B cell (primary cell): ENCODE measurements around the gene TPST2. TPM values are rescaled to one million over a fixed set of nuclear protein-coding genes. Genes with fewer than 3 reads are reported as not detected.

Source experiments
- ATAC-seq: fragments of 200-7000 bp; cut with Tn5 transposase; one replicate; pipeline ENCODE4 v1.10.0; 2021; ENCODE audit warnings: low read depth, mild to moderate bottlenecking, moderate number of reproducible peaks, moderate library complexity
- CTCF ChIA-PET: fragments of 350-600 bp; sonication (Branson Sonifier 250); formaldehyde crosslinking; loops from one replicate; lab custom pipeline; 2021; ENCODE audit warnings: antibody characterized with exemption, inconsistent platforms; lab: Charles Lee
- POLR2A ChIA-PET: fragments of 350-600 bp; sonication (Branson Sonifier 250); formaldehyde crosslinking; loops from one replicate; lab custom pipeline; 2021; ENCODE audit warnings: antibody characterized with exemption; lab: Charles Lee
- DNase-seq: peaks from one replicate; pipeline ENCODE4 v3.0.0; 2013
- H2AFZ ChIP-seq: 2 replicates; pipeline ENCODE4 v1.6.1; 2012; ENCODE audit warnings: mild to moderate bottlenecking, low read depth, low read length; ENCODE audit not compliant: insufficient read depth, poor library complexity, severe bottlenecking
- H3K27ac ChIP-seq, 2 donors: 1 replicate in 1 of 2; 2 replicates in 1 of 2; pipeline ENCODE4 v1.5.1; 2012 to 2013; ENCODE audit warnings: low read length in 2 of 2, mild to moderate bottlenecking in 2 of 2, moderate library complexity in 1 of 2
- H3K27me3 ChIP-seq, 4 experiments: fragments of 200-600 bp in 1 of 4; sonication (generic) in 1 of 4; replicated peaks in 1 of 4; 1 replicate in 2 of 4; 2 replicates in 2 of 4; pipeline versions ENCODE4 v1.6.1 to v1.7.0; 2013 to 2016; ENCODE audit warnings: low read length in 3 of 4, mild to moderate bottlenecking in 2 of 4, mixed read lengths in 1 of 4, moderate library complexity in 1 of 4; ENCODE audit not compliant: insufficient read depth in 4 of 4, control insufficient read depth in 3 of 4; ENCODE audit errors: control extremely low read depth in 1 of 4
- H3K36me3 ChIP-seq, 2 experiments: replicated peaks in 1 of 2; 1 replicate in 1 of 2; 2 replicates in 1 of 2; pipeline versions ENCODE4 v1.6.1 to v1.7.1; 2013; ENCODE audit warnings: low read length in 1 of 2; ENCODE audit not compliant: insufficient read depth in 2 of 2, control insufficient read depth in 1 of 2; ENCODE audit errors: control extremely low read depth in 1 of 2, extremely low read depth in 1 of 2
- H3K4me1 ChIP-seq, 2 donors: fragments of 200-600 bp in 1 of 2; sonication (generic) in 1 of 2; 1 replicate in 1 of 2; 2 replicates in 1 of 2; pipeline versions ENCODE4 v1.5.1 to v1.6.1; 2013 to 2017; ENCODE audit warnings: low read length in 2 of 2; ENCODE audit not compliant: control insufficient read depth in 2 of 2, insufficient read depth in 2 of 2
- H3K4me2 ChIP-seq: replicated peaks from 2 replicates; pipeline ENCODE3; 2012; ENCODE audit warnings: mild to moderate bottlenecking, low read depth, low read length; ENCODE audit not compliant: poor library complexity, severe bottlenecking
- H3K4me3 ChIP-seq, 5 experiments: fragments of 200-600 bp in 1 of 5; sonication (generic) in 1 of 5; 1 replicate in 3 of 5; 2 replicates in 2 of 5; pipeline versions ENCODE4 v1.5.1 to v1.7.0; 2011 to 2016; ENCODE audit warnings: low read length in 4 of 5, mild to moderate bottlenecking in 4 of 5, low read depth in 2 of 5, control low read depth in 1 of 5, moderate library complexity in 1 of 5; ENCODE audit not compliant: insufficient read depth in 1 of 5; ENCODE audit errors: control extremely low read depth in 1 of 5, extremely low read depth in 1 of 5
- H3K79me2 ChIP-seq: fragments of 200-600 bp; sonication (generic); one replicate; pipeline ENCODE4 v1.6.0; 2016; ENCODE audit warnings: low read length; ENCODE audit not compliant: control insufficient read depth, insufficient read depth
- H3K9ac ChIP-seq: fragments of 200-600 bp; sonication (generic); 2 replicates; pipeline ENCODE4 v1.6.1; 2017; ENCODE audit warnings: mild to moderate bottlenecking, low read length, moderate library complexity
- H3K9me3 ChIP-seq, 3 donors: one replicate each; pipeline versions ENCODE4 v1.6.1 to v1.7.1; 2013; ENCODE audit warnings: low read length in 2 of 3; ENCODE audit not compliant: control insufficient read depth in 2 of 3, insufficient read depth in 1 of 3; ENCODE audit errors: control extremely low read depth in 1 of 3
- H4K20me1 ChIP-seq: 2 replicates; pipeline ENCODE4 v1.6.0; 2012; ENCODE audit warnings: mild to moderate bottlenecking, low read length; ENCODE audit not compliant: insufficient read depth, control insufficient read depth, poor library complexity, severe bottlenecking
- H3K27ac Mint-ChIP-seq: one replicate; pipeline ENCODE4 v1.8.0; 2021; ENCODE audit warnings: mixed read lengths
- H3K27me3 Mint-ChIP-seq: one replicate; pipeline ENCODE4 v1.8.0; 2021; ENCODE audit warnings: mixed read lengths
- H3K4me1 Mint-ChIP-seq: one replicate; pipeline ENCODE4 v1.8.0; 2021; ENCODE audit warnings: mixed read lengths
- H3K4me3 Mint-ChIP-seq: one replicate; pipeline ENCODE4 v1.8.0; 2021; ENCODE audit warnings: mixed read lengths
- H3K9me3 Mint-ChIP-seq: one replicate; pipeline ENCODE4 v1.8.0; 2022; ENCODE audit warnings: mixed read lengths; ENCODE audit not compliant: insufficient read depth
- CTCF ChIP-seq: fragments of 200-600 bp; IDR thresholded peaks from one replicate; pipeline ENCODE4 v1.8.0; 2022; ENCODE audit warnings: antibody characterized with exemption, mild to moderate bottlenecking
- EZH2 ChIP-seq: IDR thresholded peaks from 2 replicates; pipeline ENCODE4 v1.6.1; 2012; ENCODE audit warnings: borderline replicate concordance, low read depth, mild to moderate bottlenecking, moderate library complexity, low read length; ENCODE audit not compliant: insufficient read depth, poor library complexity, severe bottlenecking
- WGBS: methylation state at CpG from one replicate; pipeline ENCODE4 v1.1.5; 2013; ENCODE audit warnings: missing lambda C conversion rate; ENCODE audit not compliant: insufficient coverage; 5-methylcytosine and 5-hydroxymethylcytosine counted together
- intact Hi-C: fragments of 100-400 bp; cut with micrococcal nuclease; formaldehyde crosslinking; loops from one replicate; pipeline ENCODE4 v1.10.0; 2022
- polyA plus RNA-seq: library from polyadenylated mRNA; depleted of rRNA; stranded (reverse); fragments of >200 nt; gene quantifications from 2 replicates; pipeline ENCODE4 v1.2.3, GENCODE V29; 2012
- total RNA-seq, 2 donors: library from RNA; stranded (reverse); fragments of 120-200 nt in 1 of 2; gene quantifications; 1 replicate in 1 of 2; 2 replicates in 1 of 2; pipeline versions ENCODE4 v1.2.3 to v1.2.4, GENCODE V29; 2013 to 2022

The TPST2 gene
- total and polyA plus RNA-seq, 2 donors (not counting 1 experiment from before 2014, with no cell fraction given) = 16.6 to 43.1 TPM

GRCh38 chr22:26589367-26589844 is 526 bp downstream of the TPST2 start:
- Histone ChIP-seq H3K9ac (peak overlapping the region; percentile 84), H4K20me1 (no peaks in the 10 kb centered on the region), H3K27ac (peak overlapping the region; percentile 13 to 83), H3K4me1 (peaks cover 34 to 41% of the 10 kb centered on the region in 2 donors), H2AFZ (peak overlapping the region; percentile 76), H3K79me2 (peaks cover 48% of the 10 kb centered on the region), H3K27me3 (no peaks in the 10 kb centered on the region), H3K36me3 (no peaks in the 10 kb centered on the region), H3K4me3 (peak overlapping the region; percentile 61 to 93 (median 84)), H3K4me2 (peak overlapping the region; percentile 94), H3K9me3 (peaks cover 0 to 1% (median 0%) of the 10 kb centered on the region in 3 donors)
- Mint-ChIP-seq H3K4me3 (peak overlapping the region; percentile 88), H3K27ac (peak overlapping the region; percentile 85), H3K9me3 (no peaks in the 10 kb centered on the region), H3K27me3 (no peaks in the 10 kb centered on the region), H3K4me1 (peaks cover 50% of the 10 kb centered on the region)
- no peak for DNase-seq
- ChIA-PET POLR2A (no interaction called here), CTCF (interaction anchor here (1.6 kb wide), 1 partner anchor 12 kb away, joined by 7 read pairs; no protein-coding TSS in a partner anchor)
- intact Hi-C loops = no loop called here
- ATAC-seq = peak; percentile 18
- no peak for TF ChIP-seq CTCF
- TF ChIP-seq EZH2 = no peak
- under 1% methylated on average over 39 of the region's 44 CpGs for WGBS

- WGBS = 0% methylated on average over 1 of the region's 14 CpGs
Measured at GRCh38 chr22:26588729-26589366, 1.1 kb downstream of the TPST2 start.

More at GRCh38 chr22:26588729-26589366, 1.1 kb downstream of the TPST2 start:
- peak overlapping the region; percentile 13 to 83 for H3K27ac ChIP-seq
- Mint-ChIP-seq H3K9me3 (no peaks in the 10 kb centered on the region), H3K4me1 (peaks cover 50% of the 10 kb centered on the region), H3K27ac (peak overlapping the region; percentile 85), H3K4me3 (peak overlapping the region; percentile 88), H3K27me3 (no peaks in the 10 kb centered on the region)
- no peaks in the 10 kb centered on the region for H3K27me3 ChIP-seq
- ChIA-PET POLR2A (interaction anchor here (0.8 kb wide), 1 partner anchor 55 kb away, joined by 3 read pairs; no protein-coding TSS in a partner anchor), CTCF (interaction anchor here (0.7 to 1.6 kb wide), 2 partner anchors 11 to 75 kb away, joined by 3 to 7 read pairs; no protein-coding TSS in a partner anchor)
- intact Hi-C loops = no loop called here
- peak overlapping the region; percentile 84 for H3K9ac ChIP-seq
- H3K9me3 ChIP-seq = peaks cover 0 to 1% (median 0%) of the 10 kb centered on the region in 3 donors
- peak overlapping the region; percentile 94 for H3K4me2 ChIP-seq
- H3K4me3 ChIP-seq = peak overlapping the region; percentile 61 to 93 (median 84)
- peak overlapping the region; percentile 76 for H2AFZ ChIP-seq
- DNase-seq (no peak), ATAC-seq (no peak)
- H3K4me1 ChIP-seq = peaks cover 34 to 41% of the 10 kb centered on the region in 2 donors
- H3K36me3 ChIP-seq = no peaks in the 10 kb centered on the region
- peaks cover 53% of the 10 kb centered on the region for H3K79me2 ChIP-seq
- TF ChIP-seq CTCF = no peak
- no peak for TF ChIP-seq EZH2
- H4K20me1 ChIP-seq = no peaks in the 10 kb centered on the region
